ENCODE measurements around the gene HSP90AA1.

The HSP90AA1 gene

GRCh38 chr14:102035914-102036313 lies 50.9 kb downstream of the HSP90AA1 start:
- no peak for DNase-seq

- no peak for DNase-seq
Observed at GRCh38 chr14:102034301-102034700, 52.5 kb downstream of the HSP90AA1 start.

GRCh38 chr14:102033241-102033640 lies 53.6 kb downstream of the HSP90AA1 start:
- no peak for DNase-seq

Data from COR-L47 (cell line).